ENCODE results near the gene NCLN. TPM values are rescaled to one million over a fixed set of nuclear protein-coding genes. Genes with fewer than 3 reads are reported as not detected.

Gene NCLN
- total and polyA plus RNA-seq, 2 donors (not counting 1 experiment from before 2014, with no cell fraction given), result 33.0 to 35.8 TPM

DNA sequence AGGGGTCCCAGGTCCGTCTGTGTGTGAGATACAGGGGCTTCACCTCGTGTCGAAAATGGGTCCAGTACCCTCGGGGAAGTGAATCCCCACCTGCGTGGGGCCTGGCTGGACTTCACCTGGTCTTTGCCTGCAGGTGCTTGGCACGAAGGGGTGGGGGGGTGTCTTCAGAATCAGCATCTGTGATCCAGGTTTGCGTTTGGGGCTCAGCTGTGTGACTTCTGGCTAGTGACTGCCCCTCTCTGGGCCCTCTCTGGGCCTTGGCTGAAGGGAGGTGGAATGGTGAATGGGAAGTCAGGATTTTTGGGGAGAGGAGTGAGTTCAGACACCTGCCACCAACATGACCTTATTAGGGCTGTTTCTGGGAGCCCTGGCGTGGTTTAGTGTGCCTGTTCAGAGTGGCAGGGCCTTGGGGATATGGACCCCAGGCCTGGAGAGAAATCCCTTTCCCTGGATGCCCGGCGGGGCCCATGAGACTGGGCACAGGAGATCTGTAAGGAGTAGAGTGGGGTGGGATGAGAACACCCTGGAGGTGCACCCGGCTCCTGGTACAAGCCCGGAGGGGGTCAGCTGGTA, 41.4 kb downstream of the NCLN start:
- no peaks in the 10 kb centered on the region for H3K36me3 ChIP-seq (ENCODE audit: control insufficient read depth, insufficient read depth, low read length)
- H3K4me3 ChIP-seq (replicated peaks in 1 of 4; ENCODE audit: control extremely low read depth in 1 of 4, insufficient read depth in 1 of 4, low read depth in 3 of 4, low read length in 4 of 4), result no peak overlapping the region
- H3K9me3 ChIP-seq (ENCODE audit: control insufficient read depth, insufficient read depth, low read depth, low read length), result no peaks in the 10 kb centered on the region
- H3K79me2 ChIP-seq (ENCODE audit: control insufficient read depth, insufficient read depth, low read length), result no peaks in the 10 kb centered on the region
- H3K27ac ChIP-seq (ENCODE audit: insufficient read depth, low read length), result no peak overlapping the region
- DNase-seq (ENCODE audit: low read depth in 2 of 2), result no peak
- no peaks in the 10 kb centered on the region for H4K20me1 ChIP-seq (ENCODE audit: control insufficient read depth, extremely low read depth, insufficient read depth, low read length)
- H2AFZ ChIP-seq (ENCODE audit: low read length), result no peak overlapping the region
- H3K4me1 ChIP-seq (ENCODE audit: control insufficient read depth, extremely low read depth, insufficient read depth, low read length), result no peaks in the 10 kb centered on the region
- peaks cover 44% of the 10 kb centered on the region for H3K27me3 ChIP-seq (ENCODE audit: control insufficient read depth, insufficient read depth, low read length)
- H3K9ac ChIP-seq (ENCODE audit: insufficient read depth, low read length), result no peak overlapping the region
- H3K4me2 ChIP-seq (ENCODE audit: extremely low read depth, insufficient read depth, low read length), result no peak overlapping the region
- TF ChIP-seq EZH2 (IDR thresholded peaks at IDR 0.05; ENCODE audit: low read length, missing control alignments), result no peak
- no peak for TF ChIP-seq CTCF (conservative IDR thresholded peaks at IDR 0.05 in 1 of 2, IDR thresholded peaks at IDR 0.05 in 1 of 2; ENCODE audit: low read depth in 1 of 2, low read length in 2 of 2)

GRCh38 chr19:3229346-3229743, 43.6 kb downstream of the NCLN start:
- no peak for TF ChIP-seq CTCF (conservative IDR thresholded peaks at IDR 0.05 in 1 of 2, IDR thresholded peaks at IDR 0.05 in 1 of 2; ENCODE audit: low read depth in 1 of 2, low read length in 2 of 2)
- TF ChIP-seq EZH2 (IDR thresholded peaks at IDR 0.05; ENCODE audit: low read length, missing control alignments), result peak; percentile 4
- Histone ChIP-seq H4K20me1 (ENCODE audit: control insufficient read depth, extremely low read depth, insufficient read depth, low read length) (no peaks in the 10 kb centered on the region), H3K4me3 (replicated peaks in 1 of 4; ENCODE audit: control extremely low read depth in 1 of 4, insufficient read depth in 1 of 4, low read depth in 3 of 4, low read length in 4 of 4) (no peak overlapping the region), H3K27me3 (ENCODE audit: control insufficient read depth, insufficient read depth, low read length) (peaks cover 44% of the 10 kb centered on the region), H2AFZ (ENCODE audit: low read length) (no peak overlapping the region), H3K4me1 (ENCODE audit: control insufficient read depth, extremely low read depth, insufficient read depth, low read length) (no peaks in the 10 kb centered on the region), H3K9ac (ENCODE audit: insufficient read depth, low read length) (no peak overlapping the region), H3K9me3 (ENCODE audit: control insufficient read depth, insufficient read depth, low read depth, low read length) (no peaks in the 10 kb centered on the region), H3K4me2 (ENCODE audit: extremely low read depth, insufficient read depth, low read length) (no peak overlapping the region), H3K79me2 (ENCODE audit: control insufficient read depth, insufficient read depth, low read length) (no peaks in the 10 kb centered on the region), H3K27ac (ENCODE audit: insufficient read depth, low read length) (no peak overlapping the region), H3K36me3 (ENCODE audit: control insufficient read depth, insufficient read depth, low read length) (no peaks in the 10 kb centered on the region)
- DNase-seq (ENCODE audit: low read depth in 2 of 2), result no peak

- H3K27me3 ChIP-seq (ENCODE audit: control insufficient read depth, insufficient read depth, low read length), result peaks cover 44% of the 10 kb centered on the region
These were observed 44.3 kb downstream of the NCLN start for GRCh38 chr19:3229888-3230496.

More at GRCh38 chr19:3229888-3230496, 44.3 kb downstream of the NCLN start:
- no peaks in the 10 kb centered on the region for H4K20me1 ChIP-seq (ENCODE audit: control insufficient read depth, extremely low read depth, insufficient read depth, low read length)
- no peaks in the 10 kb centered on the region for H3K79me2 ChIP-seq (ENCODE audit: control insufficient read depth, insufficient read depth, low read length)
- H3K9ac ChIP-seq (ENCODE audit: insufficient read depth, low read length), result no peak overlapping the region
- H3K4me2 ChIP-seq (ENCODE audit: extremely low read depth, insufficient read depth, low read length), result no peak overlapping the region
- no peak for DNase-seq (ENCODE audit: low read depth in 2 of 2)
- no peak overlapping the region for H3K27ac ChIP-seq (ENCODE audit: insufficient read depth, low read length)
- TF ChIP-seq EZH2 (IDR thresholded peaks at IDR 0.05; ENCODE audit: low read length, missing control alignments) (no peak), CTCF (conservative IDR thresholded peaks at IDR 0.05 in 1 of 2, IDR thresholded peaks at IDR 0.05 in 1 of 2; ENCODE audit: low read depth in 1 of 2, low read length in 2 of 2) (no peak)
- H2AFZ ChIP-seq (ENCODE audit: low read length), result no peak overlapping the region
- H3K9me3 ChIP-seq (ENCODE audit: control insufficient read depth, insufficient read depth, low read depth, low read length), result no peaks in the 10 kb centered on the region
- no peaks in the 10 kb centered on the region for H3K36me3 ChIP-seq (ENCODE audit: control insufficient read depth, insufficient read depth, low read length)
- H3K4me1 ChIP-seq (ENCODE audit: control insufficient read depth, extremely low read depth, insufficient read depth, low read length), result no peaks in the 10 kb centered on the region
- H3K4me3 ChIP-seq (replicated peaks in 1 of 4; ENCODE audit: control extremely low read depth in 1 of 4, insufficient read depth in 1 of 4, low read depth in 3 of 4, low read length in 4 of 4), result no peak overlapping the region
